GM19468 (cell line): ENCODE measurements around the gene LYZL1.
"Not testable (repeated sequence)": the region's sequence is repeated elsewhere in the genome, so short reads cannot be mapped to it uniquely, and the experiment has no call there.

Experiments used
- ATAC-seq: cut with Tn5 transposase; IDR thresholded peaks from one replicate; pipeline ENCODE4 v1.9.1; 2021; ENCODE audit warnings: mild to moderate bottlenecking, moderate library complexity, moderate number of reproducible peaks; ENCODE audit not compliant: unreplicated experiment; ENCODE audit errors: extremely low read depth

LYZL1 gene

GRCh38 chr10:29288906-29289305 lies at the start of gene LYZL1:
TSS of gene LYZL1 (plus strand) at chr10:29289070. CDS start at chr10:29291868, 2,798 bp downstream.
- not testable (repeated sequence) for ATAC-seq

- no peak for ATAC-seq
Measured at GRCh38 chr10:29239569-29240472, 49.0 kb upstream of the LYZL1 start.

- ATAC-seq = no peak
Measured at GRCh38 chr10:29240986-29241660, 47.7 kb upstream of the LYZL1 start.

GRCh38 chr10:29241925-29242324 lies 46.9 kb upstream of the LYZL1 start:
- no peak for ATAC-seq

- no peak for ATAC-seq
Measured at GRCh38 chr10:29243066-29243465, 45.8 kb upstream of the LYZL1 start.

- no peak for ATAC-seq
Measured at GRCh38 chr10:29243750-29244149, 45.1 kb upstream of the LYZL1 start.

GRCh38 chr10:29244978-29245377 lies 43.9 kb upstream of the LYZL1 start:
- no peak for ATAC-seq

GRCh38 chr10:29245476-29245875 lies 43.4 kb upstream of the LYZL1 start:
- no peak for ATAC-seq

GRCh38 chr10:29246449-29246848 lies 42.4 kb upstream of the LYZL1 start:
- no peak for ATAC-seq

GRCh38 chr10:29248158-29248557 lies 40.7 kb upstream of the LYZL1 start:
- no peak for ATAC-seq

- no peak for ATAC-seq
Measured at GRCh38 chr10:29249018-29249417, 39.9 kb upstream of the LYZL1 start.

- no peak for ATAC-seq
Measured at GRCh38 chr10:29250066-29250465, 38.8 kb upstream of the LYZL1 start.

GRCh38 chr10:29252811-29253689 lies 35.8 kb upstream of the LYZL1 start:
- ATAC-seq = no peak

GRCh38 chr10:29253690-29254029 lies 35.2 kb upstream of the LYZL1 start:
- no peak for ATAC-seq

GRCh38 chr10:29254123-29255046 lies 34.5 kb upstream of the LYZL1 start:
- no peak for ATAC-seq

GRCh38 chr10:29255104-29255503 lies 33.8 kb upstream of the LYZL1 start:
- ATAC-seq = no peak

GRCh38 chr10:29256019-29256418 lies 32.9 kb upstream of the LYZL1 start:
- ATAC-seq = no peak

- no peak for ATAC-seq
Measured at GRCh38 chr10:29256586-29256985, 32.3 kb upstream of the LYZL1 start.

GRCh38 chr10:29257106-29257783 lies 31.6 kb upstream of the LYZL1 start:
- ATAC-seq = no peak
